Dedifferentiated amniotic fluid mesenchymal stem cell (primary cell): ENCODE results near the gene ATP2B3.

Experiments
- DNase-seq: peaks from one replicate; pipeline ENCODE4 v3.0.0-alpha.2; 2016; ENCODE audit errors: extremely low spot score

Gene ATP2B3

GRCh38 chrX:153517423-153517822, at the start of gene ATP2B3:
ATP2B3 (plus strand) TSS chrX:153517642; CDS start chrX:153536248, 18,606 bp downstream.
- DNase-seq: no peak

- DNase-seq: no peak
Measured at GRCh38 chrX:153468008-153468580, 49.3 kb upstream of the ATP2B3 start.

GRCh38 chrX:153469811-153470410, 47.5 kb upstream of the ATP2B3 start:
- no peak for DNase-seq

GRCh38 chrX:153470411-153471363, 46.8 kb upstream of the ATP2B3 start, which contains the start of gene HAUS7:
HAUS7 (minus strand) TSS chrX:153470576; CDS start chrX:153470557, 19 bp downstream.
- DNase-seq: peak; percentile 69

GRCh38 chrX:153471663-153472280, 45.7 kb upstream of the ATP2B3 start:
- no peak for DNase-seq

- no peak for DNase-seq
Measured at GRCh38 chrX:153473126-153473525, 44.3 kb upstream of the ATP2B3 start.

GRCh38 chrX:153474266-153474665, 43.2 kb upstream of the ATP2B3 start:
- no peak for DNase-seq

GRCh38 chrX:153474718-153475117, 42.7 kb upstream of the ATP2B3 start:
- DNase-seq: no peak

GRCh38 chrX:153475271-153475670, 42.2 kb upstream of the ATP2B3 start:
- no peak for DNase-seq

GRCh38 chrX:153475751-153476281, 41.6 kb upstream of the ATP2B3 start:
- DNase-seq: no peak

- DNase-seq: no peak
Measured at GRCh38 chrX:153476666-153477363, 40.6 kb upstream of the ATP2B3 start.

- no peak for DNase-seq
Measured at GRCh38 chrX:153477364-153477857, 40.0 kb upstream of the ATP2B3 start.

- DNase-seq: no peak
Measured at GRCh38 chrX:153477901-153478300, 39.5 kb upstream of the ATP2B3 start.

GRCh38 chrX:153478746-153479145, 38.7 kb upstream of the ATP2B3 start:
- DNase-seq: no peak

GRCh38 chrX:153481043-153481442, 36.4 kb upstream of the ATP2B3 start:
- no peak for DNase-seq

- DNase-seq: no peak
Measured at GRCh38 chrX:153482376-153483015, 34.9 kb upstream of the ATP2B3 start.

- no peak for DNase-seq
Measured at GRCh38 chrX:153485396-153486080, 31.9 kb upstream of the ATP2B3 start.

- DNase-seq: no peak
Measured at GRCh38 chrX:153486171-153486570, 31.3 kb upstream of the ATP2B3 start.

GRCh38 chrX:153487590-153488071, 29.8 kb upstream of the ATP2B3 start:
- no peak for DNase-seq
